Brain pericyte (primary cell): ENCODE data around the gene NDUFS3.
"Not testable (repeated sequence)": the region's sequence is repeated elsewhere in the genome, so short reads cannot be mapped to it uniquely, and the experiment has no call there.

Source experiments
- DNase-seq: peaks from one replicate; pipeline ENCODE4 v3.0.0-alpha.2; 2012; ENCODE audit warnings: low read depth, low spot score

Gene NDUFS3

GRCh38 chr11:47578524-47579494 is at the start of gene NDUFS3, which contains the start of gene KBTBD4:
TSS of gene NDUFS3 (plus strand) at chr11:47579074. CDS start at chr11:47579092, 18 bp downstream.
TSS of gene KBTBD4 (minus strand) at chr11:47578970. CDS start at chr11:47578951, 19 bp downstream.
- peak; percentile 76 for DNase-seq

GRCh38 chr11:47529951-47530350 is 48.9 kb upstream of the NDUFS3 start:
- DNase-seq, result no peak

DNA sequence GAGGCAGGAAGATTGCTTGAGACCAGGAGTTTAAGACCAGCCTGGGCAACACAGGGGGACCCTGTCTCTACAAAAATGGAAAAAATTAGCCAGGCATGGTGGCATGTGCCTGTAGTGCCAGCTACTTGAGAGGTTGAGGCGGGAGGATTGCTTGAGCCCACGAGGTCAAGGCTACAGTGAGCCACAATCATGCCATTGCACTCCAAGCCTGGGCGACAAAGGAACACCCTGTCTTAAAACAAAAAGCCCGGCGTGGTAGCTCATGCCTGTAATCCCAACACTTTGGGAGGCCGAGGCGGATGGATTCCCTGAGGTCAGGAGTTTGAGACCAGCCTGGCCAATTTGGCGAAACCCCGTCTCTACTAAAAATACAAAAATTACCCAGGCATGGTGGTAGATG is 48.2 kb upstream of the NDUFS3 start:
- not testable (repeated sequence) for DNase-seq

GRCh38 chr11:47531666-47532065 is 47.2 kb upstream of the NDUFS3 start:
- no peak for DNase-seq

DNA sequence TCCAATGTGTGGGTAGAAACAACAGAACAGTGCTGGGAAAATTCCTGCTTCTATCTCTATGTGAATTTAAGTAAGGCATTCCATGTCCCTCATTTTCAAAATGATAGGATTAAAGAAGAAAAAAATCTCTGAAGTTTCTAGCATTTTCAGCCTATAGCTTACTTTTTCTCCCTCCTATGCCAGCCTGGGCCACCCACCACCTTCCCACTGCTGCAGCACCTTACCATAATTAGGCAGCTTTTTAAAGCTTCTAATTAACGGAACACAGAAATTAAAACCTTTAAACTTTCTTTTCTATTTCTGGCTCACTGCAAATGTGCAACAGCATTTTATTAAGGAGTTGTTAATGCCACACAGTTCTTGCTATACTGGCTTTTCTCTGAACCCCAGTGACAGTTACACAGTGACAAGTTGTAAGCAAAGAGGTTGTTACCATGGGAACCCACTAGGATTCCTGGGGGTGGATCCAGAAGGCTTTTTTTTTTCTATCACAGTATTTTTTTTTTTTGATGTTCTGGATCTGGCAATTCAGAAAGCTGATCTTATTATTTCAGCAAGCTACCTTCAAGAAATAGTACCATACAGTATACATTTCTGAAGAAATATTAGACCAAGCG is 46.2 kb upstream of the NDUFS3 start:
- no peak for DNase-seq

DNA sequence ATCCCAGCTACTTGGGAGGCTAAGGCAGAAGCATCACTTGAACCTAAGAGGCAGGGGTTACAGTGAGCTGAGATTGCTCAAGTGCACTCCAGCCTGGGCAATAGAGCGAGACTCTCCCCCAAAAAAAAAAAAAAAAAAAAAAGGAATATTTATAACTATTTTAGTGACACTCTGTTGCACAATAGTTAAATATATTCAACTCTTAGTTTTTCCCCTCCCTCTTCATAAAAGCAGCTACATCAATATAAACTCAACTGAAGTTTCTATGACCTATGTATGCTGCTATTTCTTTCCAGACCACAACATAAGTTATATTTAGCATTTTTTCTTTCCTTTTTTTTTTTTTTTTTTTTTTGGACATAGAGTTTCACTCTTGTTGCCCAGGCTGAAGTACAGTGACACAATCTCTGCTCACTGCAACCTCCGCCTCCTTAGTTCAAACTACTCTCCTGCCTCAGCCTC is 45.2 kb upstream of the NDUFS3 start:
- no peak for DNase-seq

DNA sequence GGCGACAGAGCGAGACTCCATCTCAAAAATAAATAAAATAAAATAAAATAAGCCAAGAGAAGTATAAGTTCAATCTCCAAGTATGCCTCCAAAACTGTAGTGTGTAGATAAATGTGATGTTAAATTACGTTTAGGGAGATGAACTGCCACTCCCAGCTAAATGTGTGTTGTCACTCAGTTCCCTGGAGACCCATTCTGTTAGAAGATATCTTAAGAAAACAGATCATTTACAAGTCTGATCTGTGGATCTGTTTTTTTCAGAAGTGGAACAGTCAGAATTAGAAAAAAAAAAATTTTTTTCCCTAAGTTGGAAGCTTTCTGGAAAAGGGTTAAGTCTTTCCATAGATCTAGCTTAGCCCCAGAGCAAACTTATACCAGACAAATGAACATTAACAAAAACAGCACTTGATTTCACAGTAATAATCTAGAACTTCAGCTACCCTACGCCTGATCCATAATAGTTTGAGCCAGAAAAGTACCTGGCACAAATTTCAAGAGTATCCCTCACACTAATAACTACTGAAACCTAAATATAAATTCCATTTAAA is 44.1 kb upstream of the NDUFS3 start:
- DNase-seq, result no peak

GRCh38 chr11:47536915-47537314 is 42.0 kb upstream of the NDUFS3 start:
- no peak for DNase-seq

DNA sequence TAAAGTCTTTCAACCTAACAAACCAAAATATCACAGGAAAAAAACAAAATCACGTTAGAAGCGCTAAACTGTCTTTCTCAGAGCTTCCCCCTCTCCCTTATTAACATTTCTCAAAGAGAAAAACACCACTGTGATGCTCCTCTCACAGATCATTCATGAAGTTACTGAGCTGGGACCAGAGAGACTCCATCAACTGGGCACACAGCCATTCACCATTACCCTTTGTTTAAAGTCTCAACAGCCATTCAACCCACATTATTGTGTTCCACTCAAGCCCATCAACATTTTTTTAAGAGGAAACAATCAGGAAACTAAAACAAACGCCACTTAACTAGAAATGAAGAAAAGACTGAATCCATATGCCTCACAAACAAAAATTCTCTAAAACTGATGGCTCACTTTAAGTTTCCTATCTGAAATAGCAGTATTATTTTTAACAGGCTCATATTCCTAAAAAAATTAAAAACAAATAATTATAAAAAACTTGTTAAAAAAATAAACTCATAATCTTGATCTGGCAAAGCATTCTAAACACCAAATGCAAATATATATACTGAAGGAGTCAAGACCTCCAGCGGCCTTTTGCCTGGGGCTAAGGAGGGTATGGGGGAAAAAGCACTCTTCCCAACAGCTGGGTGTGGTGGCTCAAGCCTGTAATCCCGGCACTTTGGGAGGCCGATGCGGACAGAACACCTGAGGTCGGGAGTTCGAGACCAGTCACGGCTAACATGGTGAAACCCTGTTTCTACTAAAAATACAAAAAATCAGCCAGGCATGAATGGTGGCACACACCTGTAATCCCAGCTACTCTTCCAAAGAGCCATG is 39.9 kb upstream of the NDUFS3 start:
- DNase-seq, result no peak

- DNase-seq, result no peak
Measured at GRCh38 chr11:47539681-47540039, 39.2 kb upstream of the NDUFS3 start.

DNA sequence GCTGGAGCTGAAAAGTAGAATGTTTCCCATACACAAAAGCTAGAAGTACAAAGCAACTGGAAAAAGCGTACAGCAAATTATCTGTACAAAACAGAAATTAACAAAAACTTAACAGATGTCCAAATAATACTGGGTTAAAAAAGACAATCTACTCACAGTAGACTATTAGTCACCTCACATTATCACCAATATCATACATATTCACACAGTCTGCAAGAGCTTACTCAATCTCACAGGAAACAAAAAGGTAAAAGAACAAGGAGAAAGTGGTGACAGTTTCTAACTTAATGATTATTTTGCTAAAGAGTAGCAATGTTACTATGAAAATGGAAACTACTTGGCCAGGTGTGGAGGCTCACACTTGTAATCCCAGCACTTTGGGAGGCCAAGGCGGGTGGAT is 37.8 kb upstream of the NDUFS3 start:
- DNase-seq, result no peak

GRCh38 chr11:47545298-47545697 is 33.6 kb upstream of the NDUFS3 start:
- no peak for DNase-seq

GRCh38 chr11:47546274-47546673 is 32.6 kb upstream of the NDUFS3 start:
- DNase-seq, result not testable (repeated sequence)

DNA sequence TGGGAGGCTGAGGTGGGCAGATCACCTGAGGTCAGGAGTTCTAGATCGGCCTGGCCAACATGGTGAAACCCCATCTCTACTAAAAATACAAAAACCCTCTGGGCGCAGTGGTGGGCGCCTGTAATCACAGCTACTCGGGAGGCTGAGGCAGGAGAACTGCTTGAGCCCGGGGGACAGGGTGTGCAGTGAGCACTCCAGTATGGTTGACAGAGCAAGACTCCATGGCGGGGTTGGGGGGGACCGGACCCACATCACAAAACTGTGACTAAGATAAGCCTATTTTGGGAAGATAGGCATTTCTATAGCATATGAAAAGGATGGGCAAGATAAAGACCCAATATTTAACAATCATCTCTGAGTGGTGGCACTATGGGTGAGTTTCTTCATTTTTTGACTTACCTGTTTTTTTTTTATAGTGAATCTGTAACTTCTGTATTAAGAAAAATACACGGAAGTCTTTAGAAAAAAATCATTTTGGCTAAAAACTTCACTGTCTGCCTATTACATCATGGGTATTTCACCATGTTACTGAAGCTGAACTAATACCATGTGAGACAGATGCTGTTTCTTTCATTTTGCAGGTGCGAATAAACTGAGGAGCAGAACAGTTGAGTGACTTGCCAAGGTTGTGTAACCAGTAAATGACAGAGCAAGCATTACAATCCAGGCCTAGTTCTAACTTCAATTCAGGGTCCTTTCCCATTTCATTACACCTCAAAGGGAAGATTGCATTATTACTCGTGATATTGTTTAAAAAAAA is 28.4 kb upstream of the NDUFS3 start:
- no peak for DNase-seq

- DNase-seq, result no peak
Measured at GRCh38 chr11:47551086-47551485, 27.8 kb upstream of the NDUFS3 start.

DNA sequence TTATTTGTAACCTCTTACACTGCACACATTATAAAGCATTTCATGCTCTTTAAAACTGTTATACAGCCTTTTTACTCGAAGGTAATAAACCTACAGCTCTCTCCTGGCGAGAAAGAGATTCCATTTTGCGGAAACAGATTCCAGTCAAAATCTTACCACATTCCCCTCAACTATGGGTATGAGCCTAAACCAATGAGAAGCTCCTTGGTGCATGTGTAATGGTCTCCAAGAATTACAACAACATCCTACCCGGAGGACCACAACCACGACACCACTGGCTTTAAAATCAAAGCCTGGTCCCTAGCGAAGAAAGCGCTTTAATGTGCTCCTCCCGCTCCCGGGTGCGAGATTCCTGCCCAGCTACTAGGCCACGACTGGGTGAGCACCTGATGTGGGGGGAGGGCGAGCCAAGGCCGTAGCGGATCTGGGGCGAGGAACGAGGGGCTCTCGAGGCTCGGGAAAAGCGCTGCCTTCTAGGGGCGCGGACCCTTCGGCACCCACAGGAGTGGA is 26.8 kb upstream of the NDUFS3 start:
- DNase-seq, result no peak

DNA sequence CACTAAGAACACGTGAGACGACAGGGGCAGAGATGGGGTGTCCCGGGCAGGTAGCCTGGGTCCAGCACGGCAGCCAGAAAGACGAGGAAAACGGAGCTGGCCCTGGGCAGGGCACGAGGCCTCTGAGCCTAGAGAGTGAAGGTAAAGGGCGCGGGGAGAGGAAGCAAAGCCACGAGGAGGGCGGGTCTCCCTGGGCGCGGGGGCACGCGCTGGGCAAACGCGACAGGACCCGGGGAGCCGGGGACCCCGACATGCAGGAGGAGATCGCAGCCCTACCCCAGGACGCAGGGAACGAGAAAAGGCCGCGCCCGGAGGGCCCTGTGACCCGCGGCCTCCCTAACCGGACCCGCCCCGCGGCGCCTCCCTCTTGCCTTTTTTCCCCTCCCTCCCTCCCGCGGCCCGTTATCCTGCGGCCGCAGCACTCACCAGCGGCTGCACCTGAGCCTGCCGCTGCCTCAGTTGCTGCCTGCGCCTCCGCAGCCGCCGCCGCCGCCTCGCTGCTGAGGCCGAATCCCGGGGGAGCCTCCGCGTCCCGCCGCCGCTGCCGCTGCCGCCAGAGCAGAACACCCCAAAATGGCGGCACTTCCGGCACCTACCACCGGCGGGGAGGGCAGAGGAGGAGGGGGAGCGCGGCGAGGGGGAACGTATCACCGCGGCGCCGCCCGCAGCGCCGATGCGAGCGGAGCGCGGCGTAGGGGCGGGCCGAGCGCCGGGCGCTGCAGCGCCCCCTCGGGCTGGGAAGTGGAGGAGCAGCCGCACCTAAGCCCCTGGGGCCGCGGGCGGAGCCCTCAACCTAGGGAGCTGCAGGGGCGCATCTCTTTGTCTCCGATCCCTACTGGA is 26.1 kb upstream of the NDUFS3 start, which contains the start of gene CELF1:
Gene CELF1 (minus strand): TSS at position 567 of the 840 bp plus-strand sequence. CDS start 53,609 bp downstream, outside the sequence.
- peak; percentile 43 for DNase-seq

GRCh38 chr11:47553406-47553743 is 25.5 kb upstream of the NDUFS3 start:
- no peak for DNase-seq

DNA sequence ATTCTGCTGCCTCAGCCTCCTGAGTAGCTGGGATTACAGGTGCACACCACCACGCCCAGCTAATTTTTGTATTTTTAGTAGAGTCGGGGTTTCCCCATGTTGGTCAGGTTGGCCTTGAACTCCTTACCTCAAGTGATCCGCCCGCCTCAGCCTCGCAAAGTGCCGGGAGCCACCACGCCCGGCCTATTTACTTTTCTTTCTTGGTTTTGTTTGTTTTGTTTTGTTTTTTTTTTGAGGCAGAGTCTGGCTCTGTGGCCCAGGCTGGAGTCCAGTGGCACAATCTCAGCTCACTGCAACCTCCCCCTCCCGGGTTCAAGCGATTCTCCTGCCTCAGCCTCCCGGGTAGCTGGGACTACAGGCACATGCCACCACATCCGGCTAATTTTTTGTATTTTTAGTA is 21.9 kb upstream of the NDUFS3 start:
- DNase-seq, result not testable (repeated sequence)

DNA sequence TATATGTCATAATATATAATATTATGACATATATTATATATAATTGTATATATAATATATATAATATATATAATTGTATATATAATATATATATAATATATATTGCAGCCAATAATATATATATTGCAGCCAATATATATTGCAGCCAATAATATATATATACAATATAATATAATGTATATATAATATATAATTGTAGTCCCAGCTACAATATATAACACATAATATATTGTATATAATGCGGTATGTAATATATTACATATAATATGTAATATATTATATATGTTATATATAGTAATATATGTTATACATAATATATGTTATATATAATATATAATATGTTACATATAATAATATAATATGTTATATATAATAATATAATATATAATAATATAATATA is 20.2 kb upstream of the NDUFS3 start:
- DNase-seq, result no peak
